ENCODE data around the gene CAMK2A.

CAMK2A gene

DNA sequence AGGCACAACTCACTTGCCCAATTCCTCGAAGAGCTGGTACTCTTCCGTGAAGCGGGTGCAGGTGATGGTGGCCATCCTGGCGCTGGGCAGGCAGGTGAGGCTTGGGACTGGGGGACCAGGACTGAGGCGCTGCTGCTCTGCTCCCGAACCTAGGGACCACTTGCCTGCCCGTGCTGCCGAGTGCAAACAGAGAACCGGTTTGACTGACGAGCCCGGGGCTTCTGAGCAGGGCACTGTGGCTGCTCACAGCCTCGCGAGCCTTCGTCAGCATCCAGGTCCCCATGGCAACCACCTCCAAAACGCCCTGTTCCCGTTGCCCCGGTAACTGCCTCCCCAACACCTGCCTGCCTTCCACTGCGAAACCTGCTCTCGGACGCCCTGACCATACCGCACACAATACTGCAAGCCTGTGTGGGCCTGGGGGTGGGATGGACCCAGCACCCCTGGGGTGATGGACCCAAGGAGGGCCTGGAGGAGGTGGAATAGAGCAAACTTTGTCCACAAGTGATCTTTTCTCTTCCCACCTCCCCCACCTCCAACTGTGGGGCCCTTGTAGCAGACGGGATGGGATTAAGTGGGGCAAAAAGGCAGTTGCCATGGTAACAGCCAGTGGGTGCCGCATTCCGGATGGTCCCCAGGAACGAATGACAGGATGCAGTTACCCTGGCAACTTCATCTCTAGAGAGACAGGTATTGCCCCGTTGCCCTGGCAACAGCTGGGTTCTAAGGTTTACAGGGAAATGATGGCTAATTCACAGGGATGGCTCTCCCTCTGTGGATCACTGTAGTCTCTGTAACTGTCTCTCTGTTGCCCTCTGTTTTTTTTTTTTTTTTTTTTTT lies at the start of gene CAMK2A:
CAMK2A (minus strand) TSS at position 223 of the 840 bp plus-strand sequence; CDS start at position 75, 148 bp downstream.
- TF ChIP-seq, protein P1, sequence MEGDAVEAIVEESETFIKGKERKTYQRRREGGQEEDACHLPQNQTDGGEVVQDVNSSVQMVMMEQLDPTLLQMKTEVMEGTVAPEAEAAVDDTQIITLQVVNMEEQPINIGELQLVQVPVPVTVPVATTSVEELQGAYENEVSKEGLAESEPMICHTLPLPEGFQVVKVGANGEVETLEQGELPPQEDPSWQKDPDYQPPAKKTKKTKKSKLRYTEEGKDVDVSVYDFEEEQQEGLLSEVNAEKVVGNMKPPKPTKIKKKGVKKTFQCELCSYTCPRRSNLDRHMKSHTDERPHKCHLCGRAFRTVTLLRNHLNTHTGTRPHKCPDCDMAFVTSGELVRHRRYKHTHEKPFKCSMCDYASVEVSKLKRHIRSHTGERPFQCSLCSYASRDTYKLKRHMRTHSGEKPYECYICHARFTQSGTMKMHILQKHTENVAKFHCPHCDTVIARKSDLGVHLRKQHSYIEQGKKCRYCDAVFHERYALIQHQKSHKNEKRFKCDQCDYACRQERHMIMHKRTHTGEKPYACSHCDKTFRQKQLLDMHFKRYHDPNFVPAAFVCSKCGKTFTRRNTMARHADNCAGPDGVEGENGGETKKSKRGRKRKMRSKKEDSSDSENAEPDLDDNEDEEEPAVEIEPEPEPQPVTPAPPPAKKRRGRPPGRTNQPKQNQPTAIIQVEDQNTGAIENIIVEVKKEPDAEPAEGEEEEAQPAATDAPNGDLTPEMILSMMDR (conservative IDR thresholded peaks at IDR 0.05; ENCODE audit: low read depth, low read length) = no peak
- no peak within 1 kb of the TSS for H3K4me3 ChIP-seq (ENCODE audit: low read depth, low read length)
- no peak for DNase-seq (ENCODE audit: low read depth)

DNA sequence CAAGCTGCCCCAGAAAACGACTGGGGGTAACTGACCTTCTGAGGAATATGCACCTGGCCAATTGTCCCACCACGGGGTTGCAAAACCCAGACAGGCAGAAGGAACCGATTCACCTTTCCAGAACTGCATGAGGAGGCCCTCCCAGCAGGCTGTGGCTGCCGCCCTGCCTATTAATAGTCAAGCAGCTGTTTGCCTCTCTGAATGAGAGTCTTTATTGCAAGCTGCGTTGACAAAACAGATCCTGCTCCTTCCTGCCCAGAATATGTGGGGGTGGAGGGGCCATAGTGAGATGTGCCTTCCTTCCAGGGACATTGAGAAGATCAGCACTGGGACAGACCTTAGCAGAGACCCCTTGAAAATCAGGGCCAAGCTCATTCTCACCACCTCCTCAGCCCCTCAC lies 49.6 kb upstream of the CAMK2A start:
- H3K4me3 ChIP-seq (ENCODE audit: low read depth, low read length) = no peak overlapping the region
- TF ChIP-seq, protein P1 (conservative IDR thresholded peaks at IDR 0.05; ENCODE audit: low read depth, low read length) = no peak
- DNase-seq (ENCODE audit: low read depth) = no peak

DNA sequence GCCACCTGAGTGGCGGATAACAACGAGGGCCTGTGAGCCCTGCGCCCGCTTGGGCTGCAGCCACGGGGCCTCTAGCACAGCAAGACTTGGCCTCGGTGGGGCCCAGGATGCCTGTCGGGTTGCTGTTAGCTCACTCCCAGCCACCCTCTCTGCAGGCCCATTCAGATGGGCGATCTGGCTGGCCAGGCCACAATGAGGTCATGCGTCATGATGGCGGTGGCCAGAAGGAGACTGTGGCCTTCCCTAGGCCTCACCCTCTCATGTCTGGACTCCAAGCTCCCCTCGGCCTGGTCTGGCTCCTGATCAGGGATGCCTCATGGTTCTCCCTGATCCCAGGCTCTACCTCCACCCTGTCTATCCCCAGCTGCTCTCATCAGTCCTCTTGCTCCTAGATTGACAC lies 49.0 kb upstream of the CAMK2A start:
- TF ChIP-seq, protein P1 (conservative IDR thresholded peaks at IDR 0.05; ENCODE audit: low read depth, low read length) = no peak
- DNase-seq (ENCODE audit: low read depth) = no peak
- no peak overlapping the region for H3K4me3 ChIP-seq (ENCODE audit: low read depth, low read length)

DNA sequence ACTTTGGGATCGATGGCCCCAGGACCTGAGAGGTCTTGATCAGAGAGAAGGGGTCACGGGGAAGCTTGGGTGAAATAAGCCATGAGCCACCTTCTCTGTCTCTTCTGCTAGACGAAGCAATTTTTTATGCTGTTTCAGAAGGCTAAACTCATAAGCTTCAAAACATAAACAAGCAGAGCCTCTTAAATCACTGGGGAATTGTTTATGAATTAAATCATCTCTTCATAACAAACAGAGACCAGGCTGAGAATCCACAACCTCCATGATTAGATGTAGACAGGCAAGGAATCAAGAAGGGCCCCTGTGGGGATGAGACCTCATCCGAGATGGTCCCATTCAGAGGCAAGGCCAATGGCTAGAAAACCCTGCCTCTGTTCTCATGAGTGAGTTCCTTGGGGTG lies 46.2 kb upstream of the CAMK2A start:
- no peak overlapping the region for H3K4me3 ChIP-seq (ENCODE audit: low read depth, low read length)
- DNase-seq (ENCODE audit: low read depth) = no peak

DNA sequence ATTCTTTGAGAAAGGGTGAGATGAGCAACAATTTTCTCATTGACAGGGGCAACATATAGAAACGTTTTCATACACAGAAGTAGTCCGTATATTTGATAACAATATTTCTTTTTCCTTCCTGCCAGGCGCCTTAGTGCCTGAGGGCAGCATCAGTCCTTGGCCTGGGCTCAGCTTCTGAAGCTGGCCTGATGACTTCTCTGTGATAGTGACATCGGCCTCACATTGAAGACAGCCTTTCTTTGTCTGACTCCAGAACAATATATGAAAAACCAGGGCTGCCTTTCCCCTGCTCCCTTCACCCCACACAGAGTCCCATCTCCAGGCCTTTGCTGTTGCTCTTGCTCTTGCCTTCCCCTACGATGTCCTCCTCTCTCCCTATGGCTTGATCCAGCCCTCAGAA lies 43.8 kb upstream of the CAMK2A start:
- no peak overlapping the region for H3K4me3 ChIP-seq (ENCODE audit: low read depth, low read length)
- no peak for DNase-seq (ENCODE audit: low read depth)
- TF ChIP-seq, protein P1 (conservative IDR thresholded peaks at IDR 0.05; ENCODE audit: low read depth, low read length) = no peak

More for the DNA sequence above, 46.2 kb upstream of the CAMK2A start:
- TF ChIP-seq, protein P1 (conservative IDR thresholded peaks at IDR 0.05; ENCODE audit: low read depth, low read length) = no peak

DNA sequence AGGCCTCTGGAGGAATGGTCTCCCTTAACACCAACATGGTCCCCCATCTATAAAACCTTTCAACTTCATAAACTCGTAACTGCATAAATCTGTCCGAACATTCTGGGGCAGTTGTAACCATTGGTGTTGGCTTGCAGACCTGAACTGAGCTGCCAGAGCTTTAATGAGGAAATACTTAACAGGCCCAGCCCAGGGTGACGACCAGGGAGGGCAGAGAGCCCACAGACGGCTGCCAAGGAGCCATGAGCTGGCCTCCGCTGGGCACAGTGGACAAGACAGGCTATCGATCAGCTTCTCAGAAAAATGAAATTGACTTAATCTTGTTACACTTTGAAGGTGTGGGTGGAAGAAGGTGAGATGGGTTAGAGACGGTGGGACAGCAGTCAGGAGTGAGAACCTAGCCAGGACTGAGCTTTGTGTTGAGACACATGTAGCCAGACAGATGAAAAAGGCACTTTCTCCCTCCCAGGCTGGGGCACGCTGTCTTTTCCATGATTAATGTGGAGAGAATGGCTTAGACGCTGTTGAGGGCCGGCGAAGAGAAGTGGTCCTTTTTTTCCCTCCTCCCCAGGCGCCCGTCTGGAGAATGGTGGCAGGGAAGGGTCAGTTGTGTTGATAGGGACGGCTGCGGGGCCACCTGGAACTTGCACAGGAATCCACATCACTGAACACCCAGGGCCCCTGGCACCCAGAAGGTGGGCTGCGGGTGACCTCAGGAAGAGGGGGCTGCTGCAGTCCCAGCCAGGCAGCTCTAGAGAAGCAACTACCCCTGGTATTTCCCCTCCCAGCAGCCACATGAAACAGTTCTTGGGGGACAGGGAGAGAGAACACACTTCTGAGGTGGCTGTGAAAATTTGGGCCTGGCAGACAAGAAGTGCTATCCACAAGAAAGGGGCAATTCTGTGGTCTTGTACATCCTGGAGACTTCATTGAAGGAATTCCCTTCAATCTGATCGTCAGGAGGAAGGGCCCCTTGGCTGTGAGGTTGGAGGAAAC lies 40.6 kb upstream of the CAMK2A start:
- TF ChIP-seq, protein P1 (conservative IDR thresholded peaks at IDR 0.05; ENCODE audit: low read depth, low read length) = no peak
- H3K4me3 ChIP-seq (ENCODE audit: low read depth, low read length) = no peak overlapping the region
- DNase-seq (ENCODE audit: low read depth) = no peak

Measured in choroid plexus epithelial cell (primary cell).